ENCODE results near the gene TCF23. TPM values are rescaled to one million over a fixed set of nuclear protein-coding genes. Genes with fewer than 3 reads are reported as not detected.
"Not testable (repeated sequence)": the region's sequence is repeated elsewhere in the genome, so short reads cannot be mapped to it uniquely, and the experiment has no call there.

Gene TCF23
- total RNA-seq, 1 experiment from 2014 or later: 0.13 TPM

DNA sequence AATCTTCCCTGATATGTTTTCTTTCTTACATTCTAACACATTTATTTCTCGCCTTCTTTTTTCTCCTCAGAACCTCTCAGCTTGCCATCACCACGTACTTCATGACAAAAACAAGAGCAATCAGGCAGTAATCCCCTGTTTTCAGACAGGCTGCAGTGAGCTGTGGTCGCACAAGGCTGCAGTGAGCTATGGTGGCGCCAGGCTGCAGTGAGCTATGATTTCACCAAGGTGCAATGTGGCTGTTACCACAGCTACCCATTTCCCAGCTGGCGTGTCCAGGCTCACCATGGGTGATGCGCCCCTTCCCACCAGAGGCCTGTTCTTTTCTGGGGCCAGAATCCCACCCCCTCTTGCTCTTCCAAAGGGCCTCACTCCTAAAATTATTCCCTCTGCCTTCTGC is 25.8 kb downstream of the TCF23 start (continued):
- TF ChIP-seq, protein P1, sequence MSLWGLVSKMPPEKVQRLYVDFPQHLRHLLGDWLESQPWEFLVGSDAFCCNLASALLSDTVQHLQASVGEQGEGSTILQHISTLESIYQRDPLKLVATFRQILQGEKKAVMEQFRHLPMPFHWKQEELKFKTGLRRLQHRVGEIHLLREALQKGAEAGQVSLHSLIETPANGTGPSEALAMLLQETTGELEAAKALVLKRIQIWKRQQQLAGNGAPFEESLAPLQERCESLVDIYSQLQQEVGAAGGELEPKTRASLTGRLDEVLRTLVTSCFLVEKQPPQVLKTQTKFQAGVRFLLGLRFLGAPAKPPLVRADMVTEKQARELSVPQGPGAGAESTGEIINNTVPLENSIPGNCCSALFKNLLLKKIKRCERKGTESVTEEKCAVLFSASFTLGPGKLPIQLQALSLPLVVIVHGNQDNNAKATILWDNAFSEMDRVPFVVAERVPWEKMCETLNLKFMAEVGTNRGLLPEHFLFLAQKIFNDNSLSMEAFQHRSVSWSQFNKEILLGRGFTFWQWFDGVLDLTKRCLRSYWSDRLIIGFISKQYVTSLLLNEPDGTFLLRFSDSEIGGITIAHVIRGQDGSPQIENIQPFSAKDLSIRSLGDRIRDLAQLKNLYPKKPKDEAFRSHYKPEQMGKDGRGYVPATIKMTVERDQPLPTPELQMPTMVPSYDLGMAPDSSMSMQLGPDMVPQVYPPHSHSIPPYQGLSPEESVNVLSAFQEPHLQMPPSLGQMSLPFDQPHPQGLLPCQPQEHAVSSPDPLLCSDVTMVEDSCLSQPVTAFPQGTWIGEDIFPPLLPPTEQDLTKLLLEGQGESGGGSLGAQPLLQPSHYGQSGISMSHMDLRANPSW (CRISPR knock-in tag; conservative IDR thresholded peaks at IDR 0.05; ENCODE audit: low read depth): no peak
- no peak for TF ChIP-seq NR3C1 (CRISPR knock-in tag; conservative IDR thresholded peaks at IDR 0.05; ENCODE audit: low read depth)
- TF ChIP-seq OVOL2 (CRISPR knock-in tag; IDR thresholded peaks at IDR 0.05; ENCODE audit: borderline replicate concordance): no peak
- no peak for TF ChIP-seq SOX15 (CRISPR knock-in tag; IDR thresholded peaks at IDR 0.05)
- TF ChIP-seq CREB1 (CRISPR knock-in tag; IDR thresholded peaks at IDR 0.05): no peak
- TF ChIP-seq PRDM15 (CRISPR knock-in tag; IDR thresholded peaks at IDR 0.05): no peak

DNA sequence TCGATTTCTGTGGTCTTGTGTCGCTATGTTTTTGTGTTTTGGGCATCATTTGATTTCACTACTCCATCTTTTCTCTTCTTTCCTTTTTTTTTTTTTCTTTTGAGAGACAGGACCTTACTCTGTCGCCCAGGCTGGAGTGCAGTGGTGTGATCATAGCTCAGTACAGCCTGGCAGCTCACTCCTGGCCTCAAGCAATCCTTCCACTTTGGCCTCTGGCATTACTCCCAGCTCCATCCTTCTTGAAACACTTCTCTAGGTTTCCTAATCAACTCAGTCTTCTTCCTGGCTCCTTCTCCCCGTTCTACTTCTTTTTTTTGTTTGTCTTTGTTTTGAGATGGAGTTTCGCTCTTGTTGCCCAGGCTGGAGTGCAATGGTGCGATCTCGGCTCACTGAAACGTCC is 26.5 kb downstream of the TCF23 start:
- Mint-ChIP-seq H3K4me1 (no peaks in the 10 kb centered on the region), H3K27ac (no peak overlapping the region), H3K36me3 (no peaks in the 10 kb centered on the region), H3K9me3 (no peaks in the 10 kb centered on the region), H3K4me3 (no peak overlapping the region), H3K27me3 (ENCODE audit: low read depth) (peaks cover 9% of the 10 kb centered on the region)
- ChIA-PET CTCF (interaction anchor here (1.2 to 2.4 kb wide), 4 partner anchors 12 to 58 kb away, joined by 3 to 18 read pairs (median 8); partner anchors contain the start of gene PREB), POLR2A (interaction anchor here (0.5 to 1.1 kb wide), 3 partner anchors 21 to 918 kb away, joined by 3 read pairs; no protein-coding TSS in a partner anchor)
- TF ChIP-seq ZBTB21 (CRISPR knock-in tag; IDR thresholded peaks at IDR 0.05; ENCODE audit: borderline replicate concordance) (no peak), SMAD4 (CRISPR knock-in tag; IDR thresholded peaks at IDR 0.05) (no peak)
- TF ChIP-seq, protein P2, sequence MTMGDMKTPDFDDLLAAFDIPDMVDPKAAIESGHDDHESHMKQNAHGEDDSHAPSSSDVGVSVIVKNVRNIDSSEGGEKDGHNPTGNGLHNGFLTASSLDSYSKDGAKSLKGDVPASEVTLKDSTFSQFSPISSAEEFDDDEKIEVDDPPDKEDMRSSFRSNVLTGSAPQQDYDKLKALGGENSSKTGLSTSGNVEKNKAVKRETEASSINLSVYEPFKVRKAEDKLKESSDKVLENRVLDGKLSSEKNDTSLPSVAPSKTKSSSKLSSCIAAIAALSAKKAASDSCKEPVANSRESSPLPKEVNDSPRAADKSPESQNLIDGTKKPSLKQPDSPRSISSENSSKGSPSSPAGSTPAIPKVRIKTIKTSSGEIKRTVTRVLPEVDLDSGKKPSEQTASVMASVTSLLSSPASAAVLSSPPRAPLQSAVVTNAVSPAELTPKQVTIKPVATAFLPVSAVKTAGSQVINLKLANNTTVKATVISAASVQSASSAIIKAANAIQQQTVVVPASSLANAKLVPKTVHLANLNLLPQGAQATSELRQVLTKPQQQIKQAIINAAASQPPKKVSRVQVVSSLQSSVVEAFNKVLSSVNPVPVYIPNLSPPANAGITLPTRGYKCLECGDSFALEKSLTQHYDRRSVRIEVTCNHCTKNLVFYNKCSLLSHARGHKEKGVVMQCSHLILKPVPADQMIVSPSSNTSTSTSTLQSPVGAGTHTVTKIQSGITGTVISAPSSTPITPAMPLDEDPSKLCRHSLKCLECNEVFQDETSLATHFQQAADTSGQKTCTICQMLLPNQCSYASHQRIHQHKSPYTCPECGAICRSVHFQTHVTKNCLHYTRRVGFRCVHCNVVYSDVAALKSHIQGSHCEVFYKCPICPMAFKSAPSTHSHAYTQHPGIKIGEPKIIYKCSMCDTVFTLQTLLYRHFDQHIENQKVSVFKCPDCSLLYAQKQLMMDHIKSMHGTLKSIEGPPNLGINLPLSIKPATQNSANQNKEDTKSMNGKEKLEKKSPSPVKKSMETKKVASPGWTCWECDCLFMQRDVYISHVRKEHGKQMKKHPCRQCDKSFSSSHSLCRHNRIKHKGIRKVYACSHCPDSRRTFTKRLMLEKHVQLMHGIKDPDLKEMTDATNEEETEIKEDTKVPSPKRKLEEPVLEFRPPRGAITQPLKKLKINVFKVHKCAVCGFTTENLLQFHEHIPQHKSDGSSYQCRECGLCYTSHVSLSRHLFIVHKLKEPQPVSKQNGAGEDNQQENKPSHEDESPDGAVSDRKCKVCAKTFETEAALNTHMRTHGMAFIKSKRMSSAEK (CRISPR knock-in tag; IDR thresholded peaks at IDR 0.05; ENCODE audit: borderline replicate concordance): no peak
- ATAC-seq (no peak), DNase-seq (ENCODE audit: low spot score) (no peak)

DNA sequence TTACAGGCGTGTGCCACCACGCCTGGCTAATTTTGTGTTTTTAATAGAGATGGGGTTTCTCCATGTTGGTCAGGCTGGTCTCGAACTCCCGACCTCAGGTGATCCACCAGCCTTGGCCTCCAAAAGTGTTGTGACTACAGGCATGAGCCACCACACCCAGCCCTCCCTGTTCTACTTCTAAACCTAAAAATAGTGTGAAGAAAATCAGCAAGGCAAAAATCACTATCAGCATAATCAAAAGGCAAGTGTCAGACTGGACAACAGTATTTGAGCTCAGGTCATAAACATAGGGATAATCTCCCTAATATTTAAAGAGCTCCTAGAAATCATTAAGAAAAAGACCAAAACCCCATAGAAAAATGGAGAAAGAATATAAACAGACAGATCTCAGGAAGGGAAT is 27.0 kb downstream of the TCF23 start:
- H3K4me1 Mint-ChIP-seq; H3K27ac Mint-ChIP-seq; H3K9me3 Mint-ChIP-seq; H3K27me3 Mint-ChIP-seq (ENCODE audit: low read depth); ATAC-seq; H3K36me3 Mint-ChIP-seq; DNase-seq (ENCODE audit: low spot score); H3K4me3 Mint-ChIP-seq: not testable (repeated sequence)
- ChIA-PET CTCF (interaction anchor here (2.1 to 2.4 kb wide), 2 partner anchors 16 to 42 kb away, joined by 12 to 18 read pairs; partner anchors contain the start of gene PREB), POLR2A (interaction anchor here (0.5 to 1.1 kb wide), 2 partner anchors 21 to 1993 kb away, joined by 3 read pairs; no protein-coding TSS in a partner anchor)
